ENCODE measurements around the gene HEBP1. TPM values are rescaled to one million over a fixed set of nuclear protein-coding genes. Genes with fewer than 3 reads are reported as not detected.
A peak's percentile ranks its signal among the peaks of the same experiment; 100 is the strongest.
"Not testable (repeated sequence)": the region's sequence is repeated elsewhere in the genome, so short reads cannot be mapped to it uniquely, and the experiment has no call there.

Gene HEBP1, protein sequence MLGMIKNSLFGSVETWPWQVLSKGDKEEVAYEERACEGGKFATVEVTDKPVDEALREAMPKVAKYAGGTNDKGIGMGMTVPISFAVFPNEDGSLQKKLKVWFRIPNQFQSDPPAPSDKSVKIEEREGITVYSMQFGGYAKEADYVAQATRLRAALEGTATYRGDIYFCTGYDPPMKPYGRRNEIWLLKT
- 23.3 and 34.7 TPM in 2 replicates for total RNA-seq

- DNase-seq, result peak; percentile 96
These were observed at the start of gene HEBP1 for GRCh38 chr12:12999959-13000615. TSS of gene HEBP1 (minus strand) at chr12:13000265. CDS start at chr12:13000114, 151 bp downstream.

- peak; percentile 71 for DNase-seq
These were observed 49.8 kb upstream of the HEBP1 start for GRCh38 chr12:13049816-13050215.

GRCh38 chr12:13046964-13047363, 46.9 kb upstream of the HEBP1 start:
- DNase-seq, result no peak

GRCh38 chr12:13045816-13046215, 45.8 kb upstream of the HEBP1 start:
- DNase-seq, result no peak

DNA sequence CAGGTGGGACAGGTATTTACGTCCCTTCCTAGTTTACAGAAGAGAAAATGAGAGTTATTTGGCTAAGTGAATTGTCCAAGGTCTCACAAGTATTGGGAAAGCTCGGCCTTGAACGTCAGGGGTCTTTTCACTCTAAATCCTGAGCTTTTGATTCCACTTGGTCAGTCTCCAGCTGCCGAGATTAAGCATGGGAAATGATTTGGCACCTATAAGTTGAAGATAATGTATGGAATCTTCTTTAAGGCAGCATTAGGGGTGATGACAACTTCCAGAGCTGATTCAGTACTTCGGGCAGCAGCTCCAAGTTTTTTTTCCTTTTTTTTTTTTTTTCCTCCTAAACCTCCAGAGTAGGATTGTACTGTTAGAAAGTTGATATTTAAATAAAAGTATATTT, 44.8 kb upstream of the HEBP1 start:
- DNase-seq, result peak; percentile 32

GRCh38 chr12:13044002-13044905, 44.2 kb upstream of the HEBP1 start, which contains the start of gene FAM234B:
TSS of gene FAM234B (plus strand) at chr12:13044381. CDS start at chr12:13044404, 23 bp downstream.
- peak; percentile 79 for DNase-seq

- DNase-seq, result no peak
These were observed 42.7 kb upstream of the HEBP1 start for GRCh38 chr12:13042666-13043230.

GRCh38 chr12:13041224-13041623, 41.2 kb upstream of the HEBP1 start:
- DNase-seq, result no peak

DNA sequence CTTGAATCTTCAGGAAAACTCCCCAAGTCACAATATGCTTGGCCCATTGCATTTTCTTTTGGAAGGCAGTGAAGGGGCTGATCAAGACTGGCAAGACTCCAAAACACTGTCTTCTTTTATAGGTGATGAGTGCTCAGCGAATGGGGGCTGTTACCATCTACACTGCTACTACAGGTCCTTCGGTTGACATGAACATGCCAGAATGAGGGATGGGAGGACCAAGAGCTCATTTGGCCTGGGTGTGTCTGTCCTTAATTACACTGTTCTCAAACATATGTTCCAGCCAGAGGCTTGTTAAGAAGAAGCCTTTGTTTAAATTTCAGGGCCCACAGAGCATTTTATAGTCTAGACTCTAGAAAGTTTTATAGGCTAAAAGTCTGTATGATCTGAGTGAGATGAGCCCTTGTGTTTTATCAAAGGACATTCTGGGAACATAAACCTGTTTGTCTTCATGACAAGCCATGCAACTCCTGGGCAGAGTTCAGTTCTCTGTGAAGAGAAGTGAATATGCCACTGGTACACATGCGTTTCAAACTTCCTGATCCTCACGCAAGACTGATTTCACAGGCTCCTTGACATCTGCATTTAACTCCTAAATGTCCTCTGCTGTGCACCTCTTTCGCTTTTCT, 39.4 kb upstream of the HEBP1 start:
- DNase-seq, result no peak

- DNase-seq, result no peak
These were observed 38.6 kb upstream of the HEBP1 start for GRCh38 chr12:13038491-13039161.

DNA sequence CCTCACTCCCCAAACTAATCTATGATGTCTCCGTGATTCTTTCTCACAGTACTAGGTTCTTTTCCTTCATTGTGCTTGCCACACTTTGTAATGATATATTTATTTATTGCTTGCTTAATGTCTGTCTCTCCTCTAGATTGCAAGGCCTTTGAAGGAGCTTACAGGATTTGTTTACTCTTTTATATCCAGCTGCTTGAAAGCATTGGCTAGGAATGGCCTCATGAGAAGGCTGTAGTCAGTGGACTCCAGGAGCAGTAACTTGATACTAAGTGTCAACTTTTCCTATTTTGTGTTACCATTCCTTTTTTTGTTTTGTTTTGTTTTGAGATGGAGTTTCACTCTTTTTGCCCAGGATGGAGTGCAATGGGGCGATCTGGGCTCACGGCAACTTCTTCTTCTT, 36.8 kb upstream of the HEBP1 start:
- DNase-seq, result no peak

DNA sequence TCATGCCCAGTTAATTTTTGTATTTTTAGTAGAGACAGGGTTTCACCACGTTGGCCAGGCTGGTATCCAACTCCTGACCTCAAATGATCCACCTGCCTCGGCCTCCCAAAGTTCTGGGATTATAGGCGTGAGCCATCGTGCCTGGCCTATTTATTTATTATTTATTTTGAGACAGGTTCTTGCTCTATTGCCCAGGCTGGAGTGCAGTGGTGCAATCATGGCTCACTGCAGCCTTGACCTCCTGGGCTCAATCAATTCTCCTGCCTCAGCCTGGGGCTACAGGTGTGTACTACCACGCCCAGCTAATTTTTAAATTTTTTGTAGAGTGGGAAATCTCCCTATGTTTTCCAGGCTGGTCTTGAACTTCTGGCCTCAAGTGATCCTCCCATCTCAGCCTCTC, 35.3 kb upstream of the HEBP1 start:
- not testable (repeated sequence) for DNase-seq

DNA sequence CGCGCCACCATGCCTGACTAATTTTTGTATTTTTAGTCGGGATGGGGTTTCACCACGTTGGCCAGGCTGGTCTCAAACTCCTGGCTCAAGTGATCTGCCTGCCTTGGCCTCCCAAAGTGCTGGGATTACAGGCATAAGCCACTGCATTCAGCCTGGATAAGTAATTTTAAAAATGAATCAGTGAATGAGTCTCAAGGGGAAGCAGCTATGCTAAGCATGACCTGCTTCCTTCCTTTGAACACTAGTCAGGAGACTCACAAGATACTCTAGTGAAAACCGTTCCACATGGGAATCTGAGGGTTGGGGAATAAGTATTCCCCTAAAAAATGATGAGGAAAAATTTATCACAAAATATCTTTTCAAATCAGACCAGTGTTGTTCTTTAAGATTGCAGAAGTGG, 33.4 kb upstream of the HEBP1 start:
- peak; percentile 75 for DNase-seq

DNA sequence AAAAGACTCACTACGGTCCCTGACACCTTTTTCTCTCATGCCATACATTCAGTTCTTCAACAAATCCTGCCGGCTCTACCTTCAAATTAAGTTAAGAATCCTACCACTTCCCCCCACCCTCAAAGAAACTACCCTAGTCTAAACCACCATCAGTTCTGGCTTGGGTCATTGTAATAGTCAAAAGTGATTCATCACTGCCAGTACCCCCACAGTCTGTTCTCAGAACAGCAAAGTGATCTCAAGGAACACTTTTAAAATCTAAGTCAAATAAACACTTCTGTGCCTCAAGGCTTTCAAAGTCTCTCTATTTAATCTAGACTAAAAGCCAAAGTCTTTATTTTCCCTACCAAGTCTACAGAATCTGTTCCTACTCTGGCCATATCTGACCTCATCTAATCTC, 32.1 kb upstream of the HEBP1 start:
- DNase-seq, result no peak

DNA sequence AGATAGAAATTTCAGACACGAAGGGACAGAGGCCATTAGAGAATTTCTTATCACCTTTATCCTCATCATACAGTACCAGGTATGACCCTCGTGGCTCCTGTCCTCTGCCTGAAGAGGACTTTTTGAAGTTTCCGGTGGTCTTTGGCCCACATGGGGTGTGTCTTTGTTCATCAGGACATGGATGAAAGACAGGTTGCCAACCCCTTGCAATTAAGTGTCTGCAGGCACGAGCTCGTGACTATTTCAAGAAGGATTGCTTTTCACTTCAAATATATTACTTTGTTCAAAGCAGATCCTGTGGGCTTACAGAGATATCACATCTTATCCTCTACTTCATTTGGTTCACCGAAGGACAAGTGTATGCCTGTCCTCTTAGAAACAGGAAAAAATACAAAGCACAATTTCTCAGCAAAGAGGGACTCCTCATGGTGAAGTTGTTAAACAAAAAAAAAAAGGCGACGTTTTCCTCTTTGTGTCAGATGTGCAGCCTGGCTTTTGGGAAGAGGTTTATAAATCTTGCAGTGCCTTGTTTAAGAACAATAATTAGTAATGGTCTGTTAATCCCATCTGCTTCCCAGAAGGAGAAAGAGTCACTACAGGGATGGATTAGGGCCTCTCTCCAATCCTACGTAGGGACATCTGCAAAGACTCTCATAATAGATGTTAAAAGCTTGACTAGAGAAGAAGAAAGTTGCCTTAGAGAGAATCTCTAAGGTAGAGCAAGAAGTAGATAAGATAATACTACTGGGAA, 30.7 kb upstream of the HEBP1 start:
- no peak for DNase-seq

DNA sequence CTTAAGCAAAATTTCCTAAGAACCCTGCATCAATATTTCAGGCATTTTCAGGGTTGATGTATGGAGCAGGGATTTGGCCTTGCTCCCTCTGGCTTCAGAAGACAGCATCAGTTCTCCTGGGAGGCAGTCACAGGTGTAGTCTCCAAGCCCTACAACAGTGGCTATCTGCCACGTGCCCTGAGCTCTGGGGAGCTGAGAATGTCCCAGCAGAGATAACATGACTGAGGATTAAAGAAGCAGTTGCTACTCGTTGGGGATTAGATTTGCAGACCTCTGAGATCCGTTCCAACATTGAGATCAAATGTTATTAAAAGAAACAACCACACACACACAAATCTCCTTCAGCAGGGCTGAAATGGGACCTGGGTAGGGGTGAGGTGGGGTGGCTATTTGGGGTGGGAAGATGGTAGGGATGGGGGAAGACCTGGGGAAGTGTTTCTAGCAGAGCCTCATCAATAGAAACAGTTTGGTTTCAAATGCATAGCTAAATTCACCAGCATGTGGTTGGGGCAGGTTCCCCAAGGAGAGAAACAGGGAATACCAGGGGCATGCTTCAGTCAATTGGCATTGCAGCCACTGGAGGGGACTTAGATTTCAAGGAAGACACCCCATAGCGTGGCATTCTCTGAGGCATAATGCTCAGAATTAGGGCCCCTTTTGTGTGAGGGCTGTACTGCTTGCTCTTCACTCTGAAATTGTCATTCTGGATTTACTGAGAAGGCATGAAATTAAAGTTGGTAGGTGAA, 28.9 kb upstream of the HEBP1 start:
- no peak for DNase-seq

GRCh38 chr12:13027508-13027907, 27.4 kb upstream of the HEBP1 start:
- DNase-seq, result no peak

DNA sequence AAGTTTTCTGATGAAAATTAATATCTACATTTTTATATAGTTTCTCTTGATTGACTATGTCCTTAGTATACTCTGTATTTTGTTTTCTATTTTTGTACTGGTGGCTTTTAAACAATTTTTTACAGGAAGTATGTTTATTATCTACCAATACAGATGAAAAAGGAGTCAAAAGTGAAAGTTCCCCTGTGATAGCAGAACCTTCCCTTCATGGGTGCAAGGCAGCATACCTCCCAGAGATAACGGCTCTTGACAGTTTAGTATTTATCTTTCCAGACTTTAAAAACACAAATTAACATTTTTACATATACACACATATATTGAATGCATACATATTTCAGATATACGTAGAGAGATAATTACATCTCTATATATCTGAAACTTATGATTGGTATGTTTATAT, 27.0 kb upstream of the HEBP1 start:
- DNase-seq, result no peak

DNA sequence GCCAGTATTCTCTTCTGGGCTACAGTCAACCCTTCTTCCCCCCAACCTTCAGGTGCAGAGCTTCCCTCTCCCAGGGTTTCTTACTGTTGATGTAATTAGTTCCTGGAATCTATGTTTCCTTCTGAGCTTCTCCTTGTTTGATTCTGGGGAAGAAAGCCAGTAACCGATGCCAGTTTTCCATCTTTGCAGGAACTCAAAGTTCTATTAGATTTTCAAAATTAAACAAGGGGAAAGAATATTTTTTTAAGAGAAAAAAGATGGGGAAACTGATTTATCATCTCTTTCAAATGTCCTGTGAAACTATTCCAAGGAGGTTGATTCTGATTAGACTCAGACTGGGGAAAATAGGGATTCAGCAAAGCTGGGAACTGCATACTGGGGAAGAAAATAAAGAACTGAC, 26.2 kb upstream of the HEBP1 start:
- DNase-seq, result no peak

- no peak for DNase-seq
These were observed 24.5 kb upstream of the HEBP1 start for GRCh38 chr12:13024531-13024916.

All from dermis blood vessel endothelial cell (primary cell).